ENCODE results near the gene LRP4. TPM values are rescaled to one million over a fixed set of nuclear protein-coding genes. Genes with fewer than 3 reads are reported as not detected.
"Not testable (repeated sequence)": the region's sequence is repeated elsewhere in the genome, so short reads cannot be mapped to it uniquely, and the experiment has no call there.

The LRP4 gene
- polyA plus RNA-seq, 3 donors: not detected

DNA sequence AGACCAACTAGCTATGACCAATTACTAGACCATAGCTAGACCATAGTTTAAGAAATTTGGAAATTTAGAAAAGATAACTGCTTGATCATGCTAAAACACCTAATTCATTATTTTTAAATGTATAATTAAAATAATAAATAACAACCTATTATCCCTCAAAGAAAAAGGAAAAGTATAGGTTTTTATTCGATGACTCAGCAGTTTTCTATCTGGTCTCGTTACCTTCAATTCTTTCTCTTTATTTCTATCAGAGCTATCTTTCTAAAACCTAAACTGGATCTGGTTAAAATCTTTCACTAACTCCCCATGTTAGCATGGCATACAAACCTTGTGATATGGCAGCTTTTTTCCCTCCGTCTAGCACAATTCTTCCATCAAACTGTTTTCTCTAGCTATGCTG, 45.5 kb upstream of the LRP4 start:
- no peaks in the 10 kb centered on the region for H3K79me2 ChIP-seq (ENCODE audit: insufficient read depth, low read length)
- no peaks in the 10 kb centered on the region for H3K27me3 ChIP-seq (ENCODE audit: control insufficient read depth in 2 of 2, insufficient read depth in 2 of 2, low read length in 2 of 2)
- Mint-ChIP-seq H3K36me3 (peaks cover 0 to 6% of the 10 kb centered on the region in 2 donors), H3K9me3 (peaks cover 3 to 17% (median 13%) of the 10 kb centered on the region in 7 donors), H3K4me1 (peaks cover 3% of the 10 kb centered on the region), H3K27me3 (ENCODE audit: low read depth in 3 of 3) (no peaks in the 10 kb centered on the region), H3K4me3 (no peak overlapping the region), H3K27ac (no peak overlapping the region)
- H3K4me2 ChIP-seq (replicated peaks; ENCODE audit: extremely low read depth, low read length, poor library complexity, severe bottlenecking): no peak overlapping the region
- H3K4me1 ChIP-seq (ENCODE audit: control insufficient read depth in 1 of 2, insufficient read depth in 2 of 2, low read length in 2 of 2): no peaks in the 10 kb centered on the region
- WGBS (ENCODE audit: insufficient coverage): 100% methylated on average over 2 of the region's 3 CpGs
- H4K20me1 ChIP-seq (ENCODE audit: insufficient read depth, low read length): no peaks in the 10 kb centered on the region
- intact Hi-C loops (cut with micrococcal nuclease): no loop called here
- DNase-seq: no peak
- peaks cover 0 to 9% of the 10 kb centered on the region in 2 donors for H3K9me3 ChIP-seq (replicated peaks in 1 of 2; ENCODE audit: control insufficient read depth in 1 of 2, insufficient read depth in 1 of 2, low read length in 2 of 2)
- no peak overlapping the region for H3K4me3 ChIP-seq (replicated peaks in 1 of 3; ENCODE audit: low read depth in 2 of 3, low read length in 3 of 3)
- H2AFZ ChIP-seq (ENCODE audit: insufficient read depth, low read depth, low read length, poor library complexity, severe bottlenecking): no peak overlapping the region
- TF ChIP-seq, protein P1, sequence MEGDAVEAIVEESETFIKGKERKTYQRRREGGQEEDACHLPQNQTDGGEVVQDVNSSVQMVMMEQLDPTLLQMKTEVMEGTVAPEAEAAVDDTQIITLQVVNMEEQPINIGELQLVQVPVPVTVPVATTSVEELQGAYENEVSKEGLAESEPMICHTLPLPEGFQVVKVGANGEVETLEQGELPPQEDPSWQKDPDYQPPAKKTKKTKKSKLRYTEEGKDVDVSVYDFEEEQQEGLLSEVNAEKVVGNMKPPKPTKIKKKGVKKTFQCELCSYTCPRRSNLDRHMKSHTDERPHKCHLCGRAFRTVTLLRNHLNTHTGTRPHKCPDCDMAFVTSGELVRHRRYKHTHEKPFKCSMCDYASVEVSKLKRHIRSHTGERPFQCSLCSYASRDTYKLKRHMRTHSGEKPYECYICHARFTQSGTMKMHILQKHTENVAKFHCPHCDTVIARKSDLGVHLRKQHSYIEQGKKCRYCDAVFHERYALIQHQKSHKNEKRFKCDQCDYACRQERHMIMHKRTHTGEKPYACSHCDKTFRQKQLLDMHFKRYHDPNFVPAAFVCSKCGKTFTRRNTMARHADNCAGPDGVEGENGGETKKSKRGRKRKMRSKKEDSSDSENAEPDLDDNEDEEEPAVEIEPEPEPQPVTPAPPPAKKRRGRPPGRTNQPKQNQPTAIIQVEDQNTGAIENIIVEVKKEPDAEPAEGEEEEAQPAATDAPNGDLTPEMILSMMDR (IDR thresholded peaks at IDR 0.05): no peak
- H3K27ac ChIP-seq (ENCODE audit: low read depth in 1 of 2, low read length in 2 of 2): no peak overlapping the region
- H3K36me3 ChIP-seq (replicated peaks in 1 of 2; ENCODE audit: control insufficient read depth in 1 of 2, insufficient read depth in 2 of 2, low read length in 2 of 2): no peaks in the 10 kb centered on the region
- H3K9ac ChIP-seq (ENCODE audit: insufficient read depth, low read length, poor library complexity, severe bottlenecking): no peak overlapping the region

DNA sequence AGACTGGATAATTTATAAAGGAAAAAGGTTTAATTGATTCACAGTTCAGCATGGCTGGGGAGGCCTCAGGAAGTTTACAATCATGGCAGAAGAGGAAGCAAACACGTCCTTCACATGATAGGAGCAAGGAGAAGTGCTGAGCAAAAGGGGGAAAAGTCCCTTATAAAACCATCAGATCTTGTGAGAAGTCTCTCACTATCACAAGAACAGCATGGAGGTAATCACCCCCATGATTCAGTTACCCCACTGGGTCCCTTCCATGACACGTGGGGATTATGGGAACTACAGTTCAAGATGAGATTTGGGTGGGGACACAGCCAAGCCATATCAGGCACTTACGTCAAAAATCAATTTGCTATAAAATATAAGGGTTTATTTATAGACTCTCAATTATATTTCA, 43.5 kb upstream of the LRP4 start:
- H3K4me2 ChIP-seq (replicated peaks; ENCODE audit: extremely low read depth, low read length, poor library complexity, severe bottlenecking); H3K27ac ChIP-seq (ENCODE audit: low read depth in 1 of 2, low read length in 2 of 2); H3K9ac ChIP-seq (ENCODE audit: insufficient read depth, low read length, poor library complexity, severe bottlenecking); H2AFZ ChIP-seq (ENCODE audit: insufficient read depth, low read depth, low read length, poor library complexity, severe bottlenecking); H3K4me3 ChIP-seq (replicated peaks in 1 of 3; ENCODE audit: low read depth in 2 of 3, low read length in 3 of 3); H3K27ac Mint-ChIP-seq; H4K20me1 ChIP-seq (ENCODE audit: insufficient read depth, low read length); H3K79me2 ChIP-seq (ENCODE audit: insufficient read depth, low read length); H3K9me3 ChIP-seq (replicated peaks in 1 of 2; ENCODE audit: control insufficient read depth in 1 of 2, insufficient read depth in 1 of 2, low read length in 2 of 2); H3K36me3 ChIP-seq (replicated peaks in 1 of 2; ENCODE audit: control insufficient read depth in 1 of 2, insufficient read depth in 2 of 2, low read length in 2 of 2); H3K36me3 Mint-ChIP-seq; H3K27me3 Mint-ChIP-seq (ENCODE audit: low read depth in 3 of 3); intact Hi-C loops (cut with micrococcal nuclease); H3K27me3 ChIP-seq (ENCODE audit: control insufficient read depth in 2 of 2, insufficient read depth in 2 of 2, low read length in 2 of 2); DNase-seq; H3K4me3 Mint-ChIP-seq; H3K4me1 ChIP-seq (ENCODE audit: control insufficient read depth in 1 of 2, insufficient read depth in 2 of 2, low read length in 2 of 2); H3K4me1 Mint-ChIP-seq: not testable (repeated sequence)
- peaks cover 3 to 19% (median 14%) of the 10 kb centered on the region in 7 donors for H3K9me3 Mint-ChIP-seq
- WGBS (ENCODE audit: insufficient coverage): no CpG with 5 or more reads among the region's 3 CpGs

Measured in CD14-positive monocyte (primary cell).